ENCODE measurements around the gene OVOL2. TPM values are rescaled to one million over a fixed set of nuclear protein-coding genes. Genes with fewer than 3 reads are reported as not detected.

The OVOL2 gene
- total RNA-seq, 2 experiments from 2014 or later: not detected

GRCh38 chr20:18056174-18057100 is 1.3 kb downstream of the OVOL2 start:
- no peak overlapping the region for H3K27ac ChIP-seq (ENCODE audit: low read depth, low read length, poor library complexity, severe bottlenecking)

DNA sequence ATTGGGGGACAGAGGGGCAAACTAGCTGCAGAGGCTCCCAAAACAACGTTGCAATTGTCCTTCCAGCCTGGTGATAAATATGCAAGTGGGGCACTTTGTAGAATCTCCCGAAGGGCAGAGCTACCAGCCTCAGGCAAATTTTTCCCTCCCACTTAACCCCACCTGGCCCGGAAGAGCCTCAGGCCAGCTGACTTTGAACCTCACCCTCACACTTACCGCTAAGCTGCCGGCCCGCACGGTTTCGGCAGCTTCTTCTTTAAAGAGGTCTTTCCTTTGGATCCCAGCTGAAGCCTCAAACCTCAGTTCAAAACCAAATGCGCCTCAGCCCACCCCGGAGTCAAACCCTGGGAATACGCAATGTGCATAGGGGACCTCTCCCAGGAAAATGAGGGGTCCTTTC is 2.5 kb downstream of the OVOL2 start:
- H3K4me3 ChIP-seq (ENCODE audit: low read depth, low read length, poor library complexity, severe bottlenecking): no peak overlapping the region
- intact Hi-C loops (cut with micrococcal nuclease; ENCODE audit: unreplicated experiment): no loop called here
- H3K9me2 ChIP-seq (ENCODE audit: insufficient read depth, low read length): no peaks in the 10 kb centered on the region
- no peaks in the 10 kb centered on the region for H4K20me1 ChIP-seq (ENCODE audit: insufficient read depth, low read length)
- no TSS peak for BruUV-seq (replicated peaks)
- H3K4me1 ChIP-seq (ENCODE audit: insufficient read depth, low read length, poor library complexity, severe bottlenecking): no peaks in the 10 kb centered on the region
- TF ChIP-seq, protein P1, sequence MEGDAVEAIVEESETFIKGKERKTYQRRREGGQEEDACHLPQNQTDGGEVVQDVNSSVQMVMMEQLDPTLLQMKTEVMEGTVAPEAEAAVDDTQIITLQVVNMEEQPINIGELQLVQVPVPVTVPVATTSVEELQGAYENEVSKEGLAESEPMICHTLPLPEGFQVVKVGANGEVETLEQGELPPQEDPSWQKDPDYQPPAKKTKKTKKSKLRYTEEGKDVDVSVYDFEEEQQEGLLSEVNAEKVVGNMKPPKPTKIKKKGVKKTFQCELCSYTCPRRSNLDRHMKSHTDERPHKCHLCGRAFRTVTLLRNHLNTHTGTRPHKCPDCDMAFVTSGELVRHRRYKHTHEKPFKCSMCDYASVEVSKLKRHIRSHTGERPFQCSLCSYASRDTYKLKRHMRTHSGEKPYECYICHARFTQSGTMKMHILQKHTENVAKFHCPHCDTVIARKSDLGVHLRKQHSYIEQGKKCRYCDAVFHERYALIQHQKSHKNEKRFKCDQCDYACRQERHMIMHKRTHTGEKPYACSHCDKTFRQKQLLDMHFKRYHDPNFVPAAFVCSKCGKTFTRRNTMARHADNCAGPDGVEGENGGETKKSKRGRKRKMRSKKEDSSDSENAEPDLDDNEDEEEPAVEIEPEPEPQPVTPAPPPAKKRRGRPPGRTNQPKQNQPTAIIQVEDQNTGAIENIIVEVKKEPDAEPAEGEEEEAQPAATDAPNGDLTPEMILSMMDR (conservative IDR thresholded peaks at IDR 0.05; ENCODE audit: low read length): no peak
- no peak for TF ChIP-seq EZH2phosphoT487 (IDR thresholded peaks at IDR 0.05; ENCODE audit: borderline replicate concordance, low read depth, low read length)
- no peak overlapping the region for H2AFZ ChIP-seq (ENCODE audit: low read length)
- H3K27ac ChIP-seq (ENCODE audit: low read depth, low read length, poor library complexity, severe bottlenecking): no peak overlapping the region
- H3K9me3 ChIP-seq (ENCODE audit: low read length): no peaks in the 10 kb centered on the region
- no peaks in the 10 kb centered on the region for H3K36me3 ChIP-seq (ENCODE audit: insufficient read depth, low read length)
- CTCF ChIA-PET (ENCODE audit: unreplicated experiment): no interaction called here
- no peak overlapping the region for H3K4me2 ChIP-seq (ENCODE audit: low read length)
- DNase-seq (ENCODE audit: low spot score): no peak
- H3K79me2 ChIP-seq (ENCODE audit: insufficient read depth, low read depth, low read length): no peaks in the 10 kb centered on the region
- POLR2A ChIA-PET: interaction anchor here (0.6 kb wide), 1 partner anchor 163 kb away, joined by 3 read pairs; no protein-coding TSS in a partner anchor

More at GRCh38 chr20:18056174-18057100, 1.3 kb downstream of the OVOL2 start:
- Histone ChIP-seq H2AFZ (ENCODE audit: low read length) (no peak overlapping the region), H3K9me3 (ENCODE audit: low read length) (no peaks in the 10 kb centered on the region), H3K4me2 (ENCODE audit: low read length) (no peak overlapping the region), H3K36me3 (ENCODE audit: insufficient read depth, low read length) (no peaks in the 10 kb centered on the region), H3K79me2 (ENCODE audit: insufficient read depth, low read depth, low read length) (no peaks in the 10 kb centered on the region), H3K4me1 (ENCODE audit: insufficient read depth, low read length, poor library complexity, severe bottlenecking) (no peaks in the 10 kb centered on the region), H3K4me3 (ENCODE audit: low read depth, low read length, poor library complexity, severe bottlenecking) (no peak overlapping the region), H4K20me1 (ENCODE audit: insufficient read depth, low read length) (no peaks in the 10 kb centered on the region), H3K9me2 (ENCODE audit: insufficient read depth, low read length) (no peaks in the 10 kb centered on the region)
- no TSS peak for BruUV-seq (replicated peaks)
- ChIA-PET POLR2A (no interaction called here), CTCF (ENCODE audit: unreplicated experiment) (no interaction called here)
- DNase-seq (ENCODE audit: low spot score): no peak
- TF ChIP-seq, protein P1 (conservative IDR thresholded peaks at IDR 0.05; ENCODE audit: low read length): no peak
- TF ChIP-seq EZH2phosphoT487 (IDR thresholded peaks at IDR 0.05; ENCODE audit: borderline replicate concordance, low read depth, low read length): no peak
- intact Hi-C loops (cut with micrococcal nuclease; ENCODE audit: unreplicated experiment): no loop called here

- Histone ChIP-seq H2AFZ (ENCODE audit: low read length) (no peak overlapping the region), H3K36me3 (ENCODE audit: insufficient read depth, low read length) (no peaks in the 10 kb centered on the region), H3K4me2 (ENCODE audit: low read length) (no peak overlapping the region), H3K79me2 (ENCODE audit: insufficient read depth, low read depth, low read length) (no peaks in the 10 kb centered on the region), H3K9me2 (ENCODE audit: insufficient read depth, low read length) (no peaks in the 10 kb centered on the region), H3K4me1 (ENCODE audit: insufficient read depth, low read length, poor library complexity, severe bottlenecking) (no peaks in the 10 kb centered on the region), H3K9me3 (ENCODE audit: low read length) (no peaks in the 10 kb centered on the region), H3K4me3 (ENCODE audit: low read depth, low read length, poor library complexity, severe bottlenecking) (no peak overlapping the region), H4K20me1 (ENCODE audit: insufficient read depth, low read length) (no peaks in the 10 kb centered on the region), H3K27ac (ENCODE audit: low read depth, low read length, poor library complexity, severe bottlenecking) (no peak overlapping the region)
- DNase-seq (ENCODE audit: low spot score): no peak
- ChIA-PET POLR2A (no interaction called here), CTCF (ENCODE audit: unreplicated experiment) (no interaction called here)
- intact Hi-C loops (cut with micrococcal nuclease; ENCODE audit: unreplicated experiment): no loop called here
- TF ChIP-seq, protein P1 (conservative IDR thresholded peaks at IDR 0.05; ENCODE audit: low read length): no peak
- no peak for TF ChIP-seq EZH2phosphoT487 (IDR thresholded peaks at IDR 0.05; ENCODE audit: borderline replicate concordance, low read depth, low read length)
- BruUV-seq (replicated peaks): no TSS peak
Observed at GRCh38 chr20:18052856-18053255, 4.9 kb downstream of the OVOL2 start.
